ENCODE measurements around the gene ACBD3.

DNA sequence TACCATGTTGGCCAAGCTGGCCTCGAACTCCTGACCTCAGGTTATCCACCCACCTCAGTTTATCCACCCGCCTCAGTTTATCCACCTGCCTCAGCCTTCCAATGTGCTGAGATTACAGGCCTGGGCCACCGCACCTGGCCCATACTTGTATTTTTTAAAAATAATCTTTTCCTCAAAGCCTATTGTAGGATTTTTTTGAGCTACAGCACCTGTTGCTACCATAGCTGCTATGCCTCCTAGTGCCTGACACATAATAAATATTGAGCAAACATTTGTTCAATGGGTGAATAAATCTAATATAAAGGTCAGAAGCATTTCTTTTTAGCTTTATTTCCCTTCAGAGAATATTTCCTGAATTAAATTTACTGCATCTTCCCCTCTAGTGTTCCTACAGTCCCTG, 15.7 kb upstream of the ACBD3 start:
- TF ChIP-seq, protein P1, sequence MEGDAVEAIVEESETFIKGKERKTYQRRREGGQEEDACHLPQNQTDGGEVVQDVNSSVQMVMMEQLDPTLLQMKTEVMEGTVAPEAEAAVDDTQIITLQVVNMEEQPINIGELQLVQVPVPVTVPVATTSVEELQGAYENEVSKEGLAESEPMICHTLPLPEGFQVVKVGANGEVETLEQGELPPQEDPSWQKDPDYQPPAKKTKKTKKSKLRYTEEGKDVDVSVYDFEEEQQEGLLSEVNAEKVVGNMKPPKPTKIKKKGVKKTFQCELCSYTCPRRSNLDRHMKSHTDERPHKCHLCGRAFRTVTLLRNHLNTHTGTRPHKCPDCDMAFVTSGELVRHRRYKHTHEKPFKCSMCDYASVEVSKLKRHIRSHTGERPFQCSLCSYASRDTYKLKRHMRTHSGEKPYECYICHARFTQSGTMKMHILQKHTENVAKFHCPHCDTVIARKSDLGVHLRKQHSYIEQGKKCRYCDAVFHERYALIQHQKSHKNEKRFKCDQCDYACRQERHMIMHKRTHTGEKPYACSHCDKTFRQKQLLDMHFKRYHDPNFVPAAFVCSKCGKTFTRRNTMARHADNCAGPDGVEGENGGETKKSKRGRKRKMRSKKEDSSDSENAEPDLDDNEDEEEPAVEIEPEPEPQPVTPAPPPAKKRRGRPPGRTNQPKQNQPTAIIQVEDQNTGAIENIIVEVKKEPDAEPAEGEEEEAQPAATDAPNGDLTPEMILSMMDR (conservative IDR thresholded peaks at IDR 0.05 in 1 of 2, IDR thresholded peaks at IDR 0.05 in 1 of 2; ENCODE audit: extremely low read depth in 1 of 2, insufficient read depth in 1 of 2, low read depth in 1 of 2, low read length in 2 of 2): no peak
- no peak for TF ChIP-seq EZH2 (IDR thresholded peaks at IDR 0.05; ENCODE audit: borderline replicate concordance, low read length)
